GM21576 (cell line): ENCODE measurements around the gene PPFIA4.
"Not testable (repeated sequence)": the region's sequence is repeated elsewhere in the genome, so short reads cannot be mapped to it uniquely, and the experiment has no call there.

Experiments used
- ATAC-seq: cut with Tn5 transposase; IDR thresholded peaks from one replicate; pipeline ENCODE4 v1.9.1; 2021; ENCODE audit warnings: mild to moderate bottlenecking, moderate library complexity; ENCODE audit not compliant: unreplicated experiment

Gene PPFIA4

GRCh38 chr1:203011582-203011981, 14.7 kb upstream of the PPFIA4 start:
- no peak for ATAC-seq

- ATAC-seq: no peak
Measured at GRCh38 chr1:203017061-203017460, 9.2 kb upstream of the PPFIA4 start.

GRCh38 chr1:203017692-203018091, 8.6 kb upstream of the PPFIA4 start:
- ATAC-seq: no peak

DNA sequence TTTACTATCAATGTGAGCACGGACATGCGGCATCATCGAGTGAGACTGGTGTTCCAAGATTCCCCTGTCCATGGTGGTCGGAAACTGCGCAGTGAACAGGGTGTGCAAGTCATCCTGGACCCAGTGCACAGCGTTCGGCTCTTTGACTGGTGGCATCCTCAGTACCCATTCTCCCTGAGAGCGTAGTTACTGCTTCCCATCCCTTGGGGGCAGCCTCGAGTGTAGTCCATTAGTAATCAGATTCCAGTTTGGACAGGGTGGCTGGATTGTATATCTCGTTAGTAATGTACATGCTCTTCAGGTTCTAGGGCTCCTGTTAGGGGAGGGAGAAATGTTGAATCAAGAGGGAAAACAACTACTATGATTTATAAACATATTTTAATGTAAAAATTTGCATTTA, 3.4 kb upstream of the PPFIA4 start:
- ATAC-seq: not testable (repeated sequence)

DNA sequence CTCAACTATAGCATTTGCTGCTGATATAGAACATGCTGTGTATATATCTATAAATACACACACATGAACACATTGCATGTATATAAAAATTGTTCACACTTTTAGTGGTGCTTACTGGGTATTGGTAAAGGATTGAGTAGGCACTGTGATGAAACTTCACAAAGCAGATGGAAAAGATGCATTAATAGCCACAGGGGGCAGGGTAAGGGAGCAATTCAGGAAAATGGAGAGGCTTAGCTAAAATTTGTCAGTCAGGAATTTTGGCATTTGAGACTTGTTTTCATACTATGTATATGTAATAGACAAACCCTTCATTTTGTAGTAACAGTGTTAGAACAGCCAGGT, 633 bp upstream of the PPFIA4 start:
- ATAC-seq: no peak

DNA sequence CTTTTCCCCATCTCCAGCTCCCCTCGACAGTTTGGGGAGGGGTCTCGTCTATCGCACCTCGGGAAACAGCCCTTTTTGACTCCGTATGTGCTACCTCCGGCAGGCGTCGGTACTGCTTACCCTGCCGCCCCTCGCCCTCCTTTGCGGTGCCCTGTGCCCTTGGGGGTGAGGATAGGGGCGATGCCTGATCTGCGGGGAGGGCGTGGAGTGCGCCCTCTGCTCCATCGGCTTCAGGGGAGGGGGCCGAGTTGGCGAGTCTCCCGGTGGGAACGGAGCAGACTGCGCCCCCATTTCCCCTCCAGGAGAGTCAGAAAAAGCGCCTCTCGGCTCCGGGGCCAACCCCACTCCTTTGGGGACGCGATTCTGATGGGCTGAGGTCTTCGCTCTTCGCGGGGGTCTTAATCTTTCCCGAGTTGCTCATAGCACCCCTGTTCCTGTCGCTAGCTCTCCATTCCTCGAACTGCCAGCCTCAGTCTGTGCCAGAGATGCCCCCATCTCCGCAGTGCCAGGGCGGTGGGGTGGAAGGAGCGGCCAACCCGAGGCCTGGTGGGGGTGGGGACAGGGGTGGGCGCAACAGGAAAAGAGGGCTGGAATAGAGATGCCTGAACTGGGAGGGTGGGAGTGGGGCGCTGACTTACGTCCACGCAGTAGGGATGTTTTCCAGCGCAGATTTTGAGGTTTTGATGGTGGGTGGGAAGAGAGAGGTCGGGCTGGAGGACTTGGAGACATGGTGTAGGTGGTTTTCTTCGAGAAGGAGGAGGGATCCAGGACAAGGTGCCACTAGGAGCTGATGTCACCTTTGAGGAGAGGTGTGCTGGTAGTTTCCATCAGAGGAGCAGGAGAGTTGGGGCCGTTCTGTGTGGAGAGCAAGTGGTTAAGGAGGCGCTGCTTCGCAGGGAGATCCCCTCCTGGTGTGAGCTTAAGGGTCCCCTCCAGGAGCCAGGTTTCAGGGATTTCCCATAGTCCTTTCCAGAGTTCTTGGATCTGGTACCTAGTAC, 674 bp downstream of the PPFIA4 start:
- peak; percentile 7 for ATAC-seq

- no peak for ATAC-seq
Measured at GRCh38 chr1:203028067-203028783, 1.9 kb downstream of the PPFIA4 start.

DNA sequence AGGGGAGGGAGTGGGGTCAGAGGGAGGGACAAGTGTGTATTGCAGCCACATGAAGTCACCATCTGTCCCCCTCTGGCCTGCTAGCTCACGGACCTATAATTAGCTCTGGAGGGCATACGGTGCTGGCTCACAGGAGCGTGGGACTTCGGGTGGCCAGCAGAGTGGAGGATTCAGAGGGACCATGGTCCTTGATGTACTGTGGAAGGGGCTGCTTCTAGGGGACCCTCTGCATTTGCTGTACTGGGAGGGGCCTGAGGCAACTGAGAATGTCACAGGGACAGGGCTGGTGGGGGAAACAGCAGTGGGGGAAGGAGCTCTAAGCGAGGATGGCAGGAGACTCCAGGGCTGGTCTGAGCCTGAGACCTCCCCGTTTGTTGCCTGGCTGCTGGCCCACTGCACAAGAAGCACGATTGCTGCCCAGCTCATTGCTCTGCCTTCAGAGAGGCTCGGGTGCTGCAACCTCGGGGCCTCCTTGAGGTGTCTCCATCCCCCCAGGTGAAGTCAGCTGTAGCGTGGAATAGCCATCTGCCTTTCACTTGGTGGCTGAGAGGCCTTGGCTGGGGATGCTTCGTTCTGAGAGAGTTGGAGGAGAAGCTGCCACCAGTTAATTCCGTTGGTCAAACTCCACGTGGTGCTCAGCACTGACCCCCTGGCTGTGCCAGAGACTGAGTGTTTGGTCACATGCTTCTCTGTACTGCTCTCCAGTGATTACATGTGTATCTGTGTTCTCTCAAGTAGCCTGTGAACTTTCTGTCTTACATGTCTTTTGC, 2.7 kb downstream of the PPFIA4 start:
- no peak for ATAC-seq

- ATAC-seq: no peak
Measured at GRCh38 chr1:203031467-203031866, 5.2 kb downstream of the PPFIA4 start.

DNA sequence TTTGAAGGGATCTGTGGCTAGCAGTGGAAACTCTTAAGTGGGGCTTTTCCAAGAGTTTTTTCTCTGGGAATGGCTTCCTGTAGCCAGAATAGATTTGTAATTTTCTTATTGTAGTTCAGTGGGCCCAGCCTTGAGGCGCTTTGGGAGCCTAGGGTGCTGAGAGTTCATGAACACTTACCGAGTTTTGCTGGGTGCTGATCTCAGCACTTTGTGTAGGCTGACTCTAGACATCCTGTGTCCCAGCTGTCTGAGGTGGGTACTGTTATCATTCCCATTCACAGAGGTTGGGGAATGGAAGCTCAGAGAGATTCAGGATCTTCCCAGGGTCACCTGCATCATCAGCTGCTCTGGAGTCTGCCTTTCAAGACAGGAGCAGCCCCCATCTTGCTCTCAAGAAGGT, 7.0 kb downstream of the PPFIA4 start:
- ATAC-seq: no peak

DNA sequence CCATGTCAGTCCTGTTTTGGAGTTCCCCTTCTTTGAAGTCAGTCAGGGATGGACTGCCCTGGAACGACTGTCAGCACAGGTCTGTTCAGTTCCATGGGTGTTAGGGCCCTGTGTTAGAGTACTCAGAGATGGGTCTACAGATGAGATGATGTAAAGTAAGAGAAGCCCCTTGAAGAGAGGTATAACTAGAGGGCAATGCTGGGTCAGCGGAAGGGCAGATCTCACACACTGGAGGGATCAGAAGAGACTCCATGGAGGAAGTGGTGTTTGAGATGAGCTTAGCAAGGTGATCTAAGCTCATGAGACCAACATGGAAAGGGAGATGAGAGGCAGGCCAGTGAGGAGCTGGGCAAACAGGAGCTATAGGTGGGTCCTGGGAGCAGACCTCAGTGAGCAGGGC, 7.6 kb downstream of the PPFIA4 start:
- ATAC-seq: no peak

DNA sequence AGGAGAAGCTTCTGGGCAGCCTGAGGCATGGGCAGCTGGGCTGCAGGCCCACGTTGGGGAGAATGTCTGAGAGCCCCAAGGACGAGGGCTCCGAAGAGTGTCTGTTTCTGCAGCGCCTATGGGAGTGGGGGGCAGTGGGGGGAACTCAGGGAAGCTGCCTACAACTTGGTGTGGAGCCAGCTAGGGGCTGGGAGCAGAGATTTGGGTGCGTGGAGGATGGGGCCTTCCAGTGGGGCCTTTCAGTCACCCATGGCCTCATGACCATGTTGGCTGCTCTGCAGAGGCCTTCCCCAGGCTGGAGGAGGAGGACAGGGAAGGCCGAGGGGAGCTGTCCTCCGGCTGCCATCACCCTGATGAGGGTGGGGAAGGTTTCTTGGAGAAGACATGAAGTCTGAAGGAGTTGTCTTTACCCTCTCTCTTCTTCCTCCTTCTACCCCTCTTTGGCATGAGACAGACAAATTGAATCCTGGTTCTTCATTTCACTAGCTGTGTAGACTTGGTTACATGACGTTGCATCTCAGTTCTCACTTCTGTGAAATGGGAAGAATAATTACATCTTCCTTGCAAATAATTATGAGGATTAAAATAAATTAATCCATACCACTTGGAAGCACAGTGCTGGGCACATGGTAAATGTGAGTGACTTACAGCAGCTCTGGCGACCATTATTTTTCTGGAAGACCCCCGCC, 8.3 kb downstream of the PPFIA4 start:
- ATAC-seq: no peak

DNA sequence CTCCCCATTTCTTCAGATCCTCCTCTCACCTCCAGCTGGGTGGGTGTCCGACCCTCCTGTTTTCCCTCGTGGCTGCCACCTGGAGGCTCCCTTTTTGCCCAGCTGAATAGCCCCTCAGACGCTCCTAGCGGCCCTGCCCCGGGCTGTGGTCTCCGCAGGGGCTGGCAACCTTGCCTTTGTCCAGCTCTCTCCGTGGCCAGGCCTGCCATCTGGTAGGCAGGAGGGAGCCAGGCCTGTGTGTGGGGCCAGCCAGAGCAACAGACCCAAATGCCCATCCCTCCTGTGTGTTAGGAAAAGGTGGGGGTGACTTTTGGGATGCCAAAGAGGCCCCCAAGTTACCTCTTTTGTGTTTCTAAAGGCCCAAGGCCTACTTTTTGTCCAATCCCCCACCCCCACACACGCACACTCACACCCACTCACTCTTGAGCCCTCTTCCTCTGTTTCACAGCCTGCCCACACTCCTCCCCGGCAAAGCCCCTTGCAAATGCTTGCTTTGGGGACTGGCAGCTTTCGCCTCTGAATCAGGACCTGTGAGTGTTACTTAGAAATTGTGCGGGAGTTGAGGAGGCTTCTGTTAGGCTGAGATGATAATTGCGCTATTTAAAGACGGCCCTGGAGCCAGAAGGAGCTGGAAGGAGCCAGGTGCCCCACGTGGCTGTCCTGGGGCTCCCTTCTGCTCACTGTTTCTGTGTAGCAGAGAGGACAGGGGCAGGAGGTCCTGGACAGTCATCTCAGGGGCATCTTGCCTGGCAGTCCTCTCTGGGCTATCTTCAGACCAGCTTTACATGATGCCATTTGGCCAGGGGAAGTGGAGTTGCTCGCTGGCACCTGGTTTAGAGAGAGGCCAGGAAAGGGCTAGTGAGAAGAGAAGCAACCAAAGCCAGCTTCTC, 9.1 kb downstream of the PPFIA4 start:
- ATAC-seq: no peak

- no peak for ATAC-seq
Measured at GRCh38 chr1:203036135-203036534, 9.8 kb downstream of the PPFIA4 start.

DNA sequence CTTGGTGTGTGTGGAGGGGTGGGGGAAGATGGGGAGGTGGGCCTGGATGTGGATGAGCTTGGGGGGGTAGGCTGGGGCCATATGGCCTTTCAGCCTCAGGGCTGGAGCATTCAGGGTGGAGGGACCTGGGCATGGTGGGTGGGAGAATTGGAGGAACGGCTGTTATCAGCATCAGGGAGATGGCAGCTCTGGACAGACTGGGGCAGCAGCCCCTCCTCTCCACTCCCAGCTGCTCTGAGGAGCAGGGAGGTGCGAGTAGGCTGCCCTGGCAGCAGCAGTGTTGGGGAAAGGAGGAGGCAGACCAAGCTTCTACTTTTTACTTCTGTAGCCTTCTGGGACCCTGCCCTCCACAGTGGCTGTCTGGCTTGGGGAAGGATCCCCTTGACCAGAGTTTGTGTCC, 10.2 kb downstream of the PPFIA4 start:
- no peak for ATAC-seq

DNA sequence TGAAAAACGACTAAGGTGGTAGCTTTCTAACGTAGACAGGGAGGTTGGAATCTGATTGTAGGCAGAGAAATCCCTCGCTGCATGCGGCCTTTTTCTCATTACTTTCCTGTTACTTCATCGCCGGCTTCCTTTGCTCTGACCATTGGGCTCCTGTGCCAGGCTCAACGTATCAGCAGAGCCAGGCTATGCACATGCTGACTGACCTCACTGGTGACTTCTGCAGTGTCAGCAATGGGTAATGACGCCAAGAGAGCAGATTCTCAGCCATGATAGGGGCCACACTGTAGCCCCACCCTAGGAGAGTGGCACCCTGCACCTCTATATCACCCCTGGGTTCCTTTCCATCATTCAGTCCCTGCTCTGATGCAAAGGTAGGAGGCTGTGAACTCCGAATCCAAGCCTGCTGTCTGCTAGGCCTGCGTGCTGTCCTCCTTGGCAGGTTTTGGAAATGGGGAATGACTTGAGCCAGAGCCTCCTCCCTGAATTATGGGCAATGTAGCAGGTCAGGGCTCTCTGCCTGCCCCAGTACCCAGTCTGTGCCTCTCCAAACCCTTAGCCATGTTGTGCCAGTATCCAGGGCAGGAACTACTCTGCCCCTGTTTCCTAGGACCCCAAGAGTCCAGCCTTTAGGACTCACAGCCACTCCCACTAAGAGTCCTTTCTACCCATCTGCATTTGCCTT, 11.4 kb downstream of the PPFIA4 start:
- ATAC-seq: no peak

DNA sequence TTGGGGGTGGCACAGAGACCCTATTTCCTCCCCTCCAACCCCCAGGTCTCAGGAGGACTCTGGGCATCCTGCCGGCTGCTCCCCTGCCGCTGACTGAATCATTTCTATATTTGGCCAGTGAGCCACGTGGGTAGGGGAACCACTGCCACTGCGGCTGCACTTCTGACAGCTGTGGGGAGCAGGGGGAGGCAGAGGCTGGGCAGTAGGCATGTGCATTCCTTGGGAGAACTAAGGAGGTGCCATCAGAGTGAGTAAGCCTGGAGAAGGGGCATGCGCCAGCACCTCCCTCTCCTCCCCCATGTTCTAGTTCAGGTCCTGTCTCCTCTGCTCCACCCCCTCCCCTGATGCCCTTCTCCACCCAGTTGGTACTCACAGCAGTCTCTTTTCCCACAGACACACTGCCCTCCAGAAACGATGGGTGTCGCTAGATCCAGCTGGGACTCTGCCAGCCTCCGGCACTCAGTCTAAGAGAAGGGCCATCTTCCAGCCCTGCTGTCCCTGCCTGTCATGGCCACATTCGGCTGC, 12.0 kb downstream of the PPFIA4 start:
- peak; percentile 61 for ATAC-seq

DNA sequence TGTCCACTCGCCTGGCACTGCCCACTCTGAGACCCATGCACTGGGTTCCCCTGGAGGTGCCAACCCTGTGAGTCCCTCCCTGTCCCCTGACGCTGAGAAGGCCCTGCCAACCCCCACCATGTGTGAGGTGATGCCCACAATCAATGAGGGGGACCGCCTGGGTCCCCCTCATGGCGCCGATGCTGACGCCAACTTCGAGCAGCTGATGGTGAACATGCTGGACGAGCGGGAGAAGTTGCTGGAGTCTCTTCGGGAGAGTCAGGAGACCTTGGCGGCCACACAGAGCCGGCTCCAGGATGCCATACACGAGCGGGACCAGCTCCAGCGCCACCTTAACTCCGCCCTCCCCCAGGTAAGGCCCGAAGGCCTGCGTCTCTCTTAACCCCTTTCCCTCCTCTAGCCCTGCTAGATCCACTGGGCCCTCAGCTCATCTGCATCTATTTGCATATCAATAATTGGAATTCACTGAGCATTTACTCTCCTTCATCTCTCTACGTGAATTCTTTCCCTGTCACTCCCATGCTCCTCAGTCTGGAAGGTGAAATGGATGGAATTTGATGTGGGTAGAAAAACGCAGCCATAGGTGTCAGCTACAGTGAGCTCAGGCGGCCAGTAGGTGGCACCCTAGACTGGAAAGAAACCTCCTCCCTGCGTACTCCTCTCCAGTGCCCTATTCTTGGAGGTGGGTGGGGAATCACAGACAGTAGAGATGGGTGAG, 12.8 kb downstream of the PPFIA4 start:
- peak; percentile 40 for ATAC-seq
